Measurements from ENCODE around the gene TTF1.

Gene TTF1

GRCh38 chr9:132406554-132407122 is at the start of gene TTF1:
TSS of gene TTF1 (minus strand) at chr9:132406840. CDS start at chr9:132402821, 4,019 bp downstream.
- DNase-seq (ENCODE audit: low read depth) = peak; percentile 90

- DNase-seq (ENCODE audit: low read depth) = no peak
Measured at GRCh38 chr9:132456241-132456640, 49.6 kb upstream of the TTF1 start.

GRCh38 chr9:132451276-132451675 is 44.6 kb upstream of the TTF1 start:
- no peak for DNase-seq (ENCODE audit: low read depth)

- DNase-seq (ENCODE audit: low read depth) = no peak
Measured at GRCh38 chr9:132447902-132448301, 41.3 kb upstream of the TTF1 start.

- no peak for DNase-seq (ENCODE audit: low read depth)
Measured at GRCh38 chr9:132447346-132447745, 40.7 kb upstream of the TTF1 start.

- no peak for DNase-seq (ENCODE audit: low read depth)
Measured at GRCh38 chr9:132446887-132447286, 40.2 kb upstream of the TTF1 start.

- DNase-seq (ENCODE audit: low read depth) = no peak
Measured at GRCh38 chr9:132443951-132444607, 37.4 kb upstream of the TTF1 start.

- no peak for DNase-seq (ENCODE audit: low read depth)
Measured at GRCh38 chr9:132441404-132441803, 34.8 kb upstream of the TTF1 start.

GRCh38 chr9:132440735-132441134 is 34.1 kb upstream of the TTF1 start:
- DNase-seq (ENCODE audit: low read depth) = no peak

- no peak for DNase-seq (ENCODE audit: low read depth)
Measured at GRCh38 chr9:132439153-132439552, 32.5 kb upstream of the TTF1 start.

GRCh38 chr9:132434881-132435280 is 28.2 kb upstream of the TTF1 start:
- DNase-seq (ENCODE audit: low read depth) = no peak

- no peak for DNase-seq (ENCODE audit: low read depth)
Measured at GRCh38 chr9:132430998-132431397, 24.4 kb upstream of the TTF1 start.

GRCh38 chr9:132426639-132427414 is 20.2 kb upstream of the TTF1 start:
- DNase-seq (ENCODE audit: low read depth) = no peak

GRCh38 chr9:132425675-132426062 is 19.0 kb upstream of the TTF1 start:
- no peak for DNase-seq (ENCODE audit: low read depth)

- no peak for DNase-seq (ENCODE audit: low read depth)
Measured at GRCh38 chr9:132424857-132425674, 18.4 kb upstream of the TTF1 start.

GRCh38 chr9:132423503-132423902 is 16.9 kb upstream of the TTF1 start:
- no peak for DNase-seq (ENCODE audit: low read depth)

GRCh38 chr9:132422574-132422973 is 15.9 kb upstream of the TTF1 start:
- DNase-seq (ENCODE audit: low read depth) = no peak

GRCh38 chr9:132418726-132419363 is 12.2 kb upstream of the TTF1 start:
- DNase-seq (ENCODE audit: low read depth) = no peak

GRCh38 chr9:132415181-132415580 is 8.5 kb upstream of the TTF1 start:
- DNase-seq (ENCODE audit: low read depth) = no peak

GRCh38 chr9:132414731-132415130 is 8.1 kb upstream of the TTF1 start:
- no peak for DNase-seq (ENCODE audit: low read depth)

GRCh38 chr9:132413926-132414325 is 7.3 kb upstream of the TTF1 start:
- no peak for DNase-seq (ENCODE audit: low read depth)

GRCh38 chr9:132412089-132412488 is 5.4 kb upstream of the TTF1 start:
- DNase-seq (ENCODE audit: low read depth) = no peak

Data from T-helper 22 cell (primary cell).